ENCODE results near the gene A2M.

- TF ChIP-seq CTCF (IDR thresholded peaks at IDR 0.05) = no peak
- no peak for TF ChIP-seq POLR2A (IDR thresholded peaks at IDR 0.05)
Measured at GRCh38 chr12:9111525-9111924, 4.2 kb downstream of the A2M start.
